Breast epithelium (tissue), 4 donors: ENCODE data around the gene SPATA16. TPM values are rescaled to one million over a fixed set of nuclear protein-coding genes. Genes with fewer than 3 reads are reported as not detected.

ENCODE experiments used
- DNase-seq, 2 donors: peaks; one replicate each; pipeline ENCODE4 v3.0.0-alpha.2; 2019; ENCODE audit warnings: low spot score in 2 of 2
- H3K27ac ChIP-seq, 2 donors: fragments of 200-600 bp; sonication (generic) in 1 of 2; one replicate each; pipeline ENCODE4 v1.5.1; 2016 to 2019; ENCODE audit warnings: mild to moderate bottlenecking in 1 of 2
- H3K27me3 ChIP-seq, 2 donors: fragments of 200-600 bp; sonication (generic) in 1 of 2; one replicate each; pipeline versions ENCODE4 v1.5.1 to v1.6.0; 2017 to 2019; ENCODE audit warnings: control low read depth in 1 of 2, mild to moderate bottlenecking in 1 of 2
- H3K36me3 ChIP-seq: fragments of 200-600 bp; one replicate; pipeline ENCODE4 v1.5.1; 2019
- H3K4me1 ChIP-seq, 2 donors: fragments of 200-600 bp; sonication (generic); one replicate each; pipeline ENCODE4 v1.5.1; 2016 to 2019; ENCODE audit warnings: control low read depth in 1 of 2
- H3K4me3 ChIP-seq, 3 donors: fragments of 200-600 bp; sonication (generic); 1 replicate in 2 of 3; 2 replicates in 1 of 3; pipeline ENCODE4 v1.5.1; 2016 to 2019; ENCODE audit warnings: mild to moderate bottlenecking in 3 of 3, moderate library complexity in 2 of 3
- H3K9me3 ChIP-seq, 2 donors: fragments of 200-600 bp; sonication (generic) in 1 of 2; one replicate each; pipeline ENCODE4 v1.5.1; 2016 to 2019; ENCODE audit warnings: control low read depth in 1 of 2
- CTCF ChIP-seq, 3 donors: fragments of 450-650 bp; IDR thresholded peaks; one replicate each; pipeline ENCODE4 v1.5.1; 2016 to 2017; ENCODE audit warnings: antibody characterized with exemption in 3 of 3, mild to moderate bottlenecking in 3 of 3, moderate library complexity in 3 of 3
- POLR2A ChIP-seq: fragments of 450-650 bp; IDR thresholded peaks from one replicate; pipeline ENCODE4 v1.6.1; 2016; ENCODE audit warnings: antibody characterized with exemption, mild to moderate bottlenecking, moderate library complexity
- POLR2AphosphoS5 ChIP-seq, 3 donors: sonication (generic); formaldehyde crosslinking; IDR thresholded peaks; one replicate each; pipeline ENCODE4 v1.6.1; 2017; ENCODE audit warnings: antibody characterized with exemption in 3 of 3
- intact Hi-C: fragments of 100-400 bp; cut with DNase I; formaldehyde crosslinking; loops from one replicate; pipeline ENCODE4 v1.15.1; 2023; ENCODE audit warnings: low total_unique reads
- total RNA-seq, 3 donors: library from RNA; depleted of rRNA; stranded (reverse); fragments of >200 nt; gene quantifications; one replicate each; pipeline ENCODE4 v1.1.0, GENCODE V29; 2016

The SPATA16 gene
- total RNA-seq, 3 donors from 2014 or later: not detected

- DNase-seq: no peak
- intact Hi-C loops: no loop called here
- TF ChIP-seq POLR2AphosphoS5 (IDR thresholded peaks at IDR 0.05): no peak
These were observed 149.5 kb downstream of the SPATA16 start for GRCh38 chr3:172991424-172991996.

GRCh38 chr3:172989373-172989772 lies 151.7 kb downstream of the SPATA16 start:
- no peaks in the 10 kb centered on the region for H3K27me3 ChIP-seq
- TF ChIP-seq POLR2A: no peak
- no peak for TF ChIP-seq POLR2AphosphoS5 (IDR thresholded peaks at IDR 0.05)
- TF ChIP-seq CTCF (IDR thresholded peaks at IDR 0.05): no peak
- no peak overlapping the region for H3K27ac ChIP-seq
- intact Hi-C loops: no loop called here
- no peak for DNase-seq
- H3K9me3 ChIP-seq: no peaks in the 10 kb centered on the region
- no peak overlapping the region for H3K4me3 ChIP-seq
- H3K36me3 ChIP-seq: no peaks in the 10 kb centered on the region
- no peaks in the 10 kb centered on the region for H3K4me1 ChIP-seq

More at GRCh38 chr3:172991424-172991996, 149.5 kb downstream of the SPATA16 start:
- Histone ChIP-seq H3K4me1 (no peaks in the 10 kb centered on the region), H3K36me3 (no peaks in the 10 kb centered on the region), H3K27me3 (no peaks in the 10 kb centered on the region), H3K27ac (no peak overlapping the region), H3K4me3 (no peak overlapping the region), H3K9me3 (no peaks in the 10 kb centered on the region)

GRCh38 chr3:172987273-172987672 lies 153.8 kb downstream of the SPATA16 start:
- Histone ChIP-seq H3K27me3 (no peaks in the 10 kb centered on the region), H3K27ac (no peak overlapping the region), H3K9me3 (no peaks in the 10 kb centered on the region), H3K4me3 (no peak overlapping the region), H3K36me3 (no peaks in the 10 kb centered on the region), H3K4me1 (no peaks in the 10 kb centered on the region)
- intact Hi-C loops: no loop called here
- no peak for DNase-seq
- TF ChIP-seq POLR2A (no peak), CTCF (IDR thresholded peaks at IDR 0.05) (no peak), POLR2AphosphoS5 (IDR thresholded peaks at IDR 0.05) (no peak)

GRCh38 chr3:172984914-172985313 lies 156.1 kb downstream of the SPATA16 start:
- intact Hi-C loops: no loop called here
- TF ChIP-seq CTCF (IDR thresholded peaks at IDR 0.05): no peak
- no peak for TF ChIP-seq POLR2AphosphoS5 (IDR thresholded peaks at IDR 0.05)
- TF ChIP-seq POLR2A: no peak
- Histone ChIP-seq H3K4me3 (no peak overlapping the region), H3K4me1 (no peaks in the 10 kb centered on the region), H3K36me3 (no peaks in the 10 kb centered on the region), H3K27ac (no peak overlapping the region), H3K27me3 (no peaks in the 10 kb centered on the region), H3K9me3 (no peaks in the 10 kb centered on the region)
- no peak for DNase-seq

GRCh38 chr3:172982736-172983364 lies 158.2 kb downstream of the SPATA16 start:
- Histone ChIP-seq H3K27me3 (no peaks in the 10 kb centered on the region), H3K4me3 (no peak overlapping the region), H3K4me1 (no peaks in the 10 kb centered on the region), H3K27ac (no peak overlapping the region), H3K36me3 (no peaks in the 10 kb centered on the region), H3K9me3 (no peaks in the 10 kb centered on the region)
- no peak for TF ChIP-seq POLR2AphosphoS5 (IDR thresholded peaks at IDR 0.05)
- no peak for TF ChIP-seq CTCF (IDR thresholded peaks at IDR 0.05)
- no peak for TF ChIP-seq POLR2A
- no peak for DNase-seq
- intact Hi-C loops: no loop called here
